ENCODE results near the gene ZBTB7A.

ZBTB7A gene

GRCh38 chr19:4095488-4095844, 28.8 kb upstream of the ZBTB7A start:
- no peaks in the 10 kb centered on the region for H3K79me2 ChIP-seq (ENCODE audit: low read length)
- TF ChIP-seq EZH2phosphoT487 (IDR thresholded peaks at IDR 0.05; ENCODE audit: low read depth) (no peak), CTCF (IDR thresholded peaks at IDR 0.05; ENCODE audit: low read depth, low read length) (no peak)
- no peaks in the 10 kb centered on the region for H3K27me3 ChIP-seq (ENCODE audit: low read depth, low read length)
- H3K27ac ChIP-seq (ENCODE audit: low read length), result no peak overlapping the region
- H3K4me2 ChIP-seq (ENCODE audit: low read length), result no peak overlapping the region
- H3K4me1 ChIP-seq (ENCODE audit: low read length), result no peaks in the 10 kb centered on the region
- peaks cover 34% of the 10 kb centered on the region for H3K36me3 ChIP-seq (replicated peaks; ENCODE audit: low read depth, low read length)
- no peak overlapping the region for H2AFZ ChIP-seq (ENCODE audit: low read depth, low read length)
- no peaks in the 10 kb centered on the region for H3K9me3 ChIP-seq (ENCODE audit: insufficient read depth, low read length)
- no peaks in the 10 kb centered on the region; the same call in 1 of the 2 replicates for H4K20me1 ChIP-seq (ENCODE audit: insufficient read depth, low read length)
- no peak overlapping the region for H3K9ac ChIP-seq (ENCODE audit: low read length)
- no peak overlapping the region for H3K4me3 ChIP-seq (ENCODE audit: low read length)

GRCh38 chr19:4094761-4095487, 28.2 kb upstream of the ZBTB7A start:
- Histone ChIP-seq H3K4me3 (ENCODE audit: low read length) (no peak overlapping the region), H3K4me1 (ENCODE audit: low read length) (no peaks in the 10 kb centered on the region), H2AFZ (ENCODE audit: low read depth, low read length) (no peak overlapping the region), H3K4me2 (ENCODE audit: low read length) (no peak overlapping the region), H3K9ac (ENCODE audit: low read length) (no peak overlapping the region), H4K20me1 (ENCODE audit: insufficient read depth, low read length) (no peaks in the 10 kb centered on the region; the same call in 1 of the 2 replicates), H3K27me3 (ENCODE audit: low read depth, low read length) (no peaks in the 10 kb centered on the region), H3K9me3 (ENCODE audit: insufficient read depth, low read length) (no peaks in the 10 kb centered on the region), H3K36me3 (replicated peaks; ENCODE audit: low read depth, low read length) (peaks cover 31% of the 10 kb centered on the region), H3K79me2 (ENCODE audit: low read length) (no peaks in the 10 kb centered on the region), H3K27ac (ENCODE audit: low read length) (no peak overlapping the region)
- TF ChIP-seq CTCF (IDR thresholded peaks at IDR 0.05; ENCODE audit: low read depth, low read length), result no peak
- TF ChIP-seq EZH2phosphoT487 (IDR thresholded peaks at IDR 0.05; ENCODE audit: low read depth), result no peak

- Histone ChIP-seq H3K79me2 (ENCODE audit: low read length) (no peaks in the 10 kb centered on the region), H3K9ac (ENCODE audit: low read length) (no peak overlapping the region), H4K20me1 (ENCODE audit: insufficient read depth, low read length) (no peaks in the 10 kb centered on the region; the same call in 1 of the 2 replicates), H3K4me2 (ENCODE audit: low read length) (no peak overlapping the region), H3K27me3 (ENCODE audit: low read depth, low read length) (no peaks in the 10 kb centered on the region), H3K4me3 (ENCODE audit: low read length) (no peak overlapping the region), H3K9me3 (ENCODE audit: insufficient read depth, low read length) (no peaks in the 10 kb centered on the region), H3K27ac (ENCODE audit: low read length) (no peak overlapping the region), H2AFZ (ENCODE audit: low read depth, low read length) (no peak overlapping the region), H3K36me3 (replicated peaks; ENCODE audit: low read depth, low read length) (peaks cover 33% of the 10 kb centered on the region), H3K4me1 (ENCODE audit: low read length) (no peaks in the 10 kb centered on the region)
- no peak for TF ChIP-seq CTCF (IDR thresholded peaks at IDR 0.05; ENCODE audit: low read depth, low read length)
- no peak for TF ChIP-seq EZH2phosphoT487 (IDR thresholded peaks at IDR 0.05; ENCODE audit: low read depth)
Observed at GRCh38 chr19:4094291-4094690, 27.6 kb upstream of the ZBTB7A start.

GRCh38 chr19:4093643-4094175, 27.0 kb upstream of the ZBTB7A start:
- Histone ChIP-seq H3K79me2 (ENCODE audit: low read length) (no peaks in the 10 kb centered on the region), H3K27ac (ENCODE audit: low read length) (no peak overlapping the region), H3K4me2 (ENCODE audit: low read length) (no peak overlapping the region), H3K36me3 (replicated peaks; ENCODE audit: low read depth, low read length) (peaks cover 31% of the 10 kb centered on the region), H3K4me1 (ENCODE audit: low read length) (no peaks in the 10 kb centered on the region), H3K9ac (ENCODE audit: low read length) (no peak overlapping the region), H3K4me3 (ENCODE audit: low read length) (no peak overlapping the region), H3K9me3 (ENCODE audit: insufficient read depth, low read length) (no peaks in the 10 kb centered on the region), H4K20me1 (ENCODE audit: insufficient read depth, low read length) (no peaks in the 10 kb centered on the region; the same call in 1 of the 2 replicates), H3K27me3 (ENCODE audit: low read depth, low read length) (no peaks in the 10 kb centered on the region), H2AFZ (ENCODE audit: low read depth, low read length) (no peak overlapping the region)
- no peak for TF ChIP-seq EZH2phosphoT487 (IDR thresholded peaks at IDR 0.05; ENCODE audit: low read depth)
- TF ChIP-seq CTCF (IDR thresholded peaks at IDR 0.05; ENCODE audit: low read depth, low read length), result no peak

Data from OCI-LY3 (cell line).